HS-27A (cell line): Measurements from ENCODE around the gene G6PC1.
"Not testable (repeated sequence)": the region's sequence is repeated elsewhere in the genome, so short reads cannot be mapped to it uniquely, and the experiment has no call there.

Experiments
- DNase-seq: peaks from one replicate; pipeline ENCODE4 v3.0.0-alpha.2; 2012; ENCODE audit warnings: low read depth, missing footprints

The G6PC1 gene

GRCh38 chr17:42900460-42901331, at the start of gene G6PC1:
G6PC1 (plus strand) TSS chr17:42900799; CDS start chr17:42900877, 78 bp downstream.
- no peak for DNase-seq

- DNase-seq = no peak
Observed at GRCh38 chr17:42850954-42851353, 49.6 kb upstream of the G6PC1 start, which contains the start of gene AOC3. AOC3 (plus strand) TSS chr17:42851199; CDS start chr17:42851344, 145 bp downstream.

- DNase-seq = not testable (repeated sequence)
Observed at GRCh38 chr17:42851371-42852240, 49.0 kb upstream of the G6PC1 start.

GRCh38 chr17:42852351-42852750, 48.2 kb upstream of the G6PC1 start:
- no peak for DNase-seq

- DNase-seq = no peak
Observed at GRCh38 chr17:42853004-42853403, 47.6 kb upstream of the G6PC1 start.

GRCh38 chr17:42853597-42853967, 47.0 kb upstream of the G6PC1 start:
- no peak for DNase-seq

- no peak for DNase-seq
Observed at GRCh38 chr17:42853968-42854790, 46.4 kb upstream of the G6PC1 start.

GRCh38 chr17:42855048-42855596, 45.5 kb upstream of the G6PC1 start:
- no peak for DNase-seq

GRCh38 chr17:42856093-42856492, 44.5 kb upstream of the G6PC1 start:
- not testable (repeated sequence) for DNase-seq

- DNase-seq = not testable (repeated sequence)
Observed at GRCh38 chr17:42856516-42856915, 44.1 kb upstream of the G6PC1 start.

- DNase-seq = no peak
Observed at GRCh38 chr17:42857389-42857788, 43.2 kb upstream of the G6PC1 start.

GRCh38 chr17:42865638-42866094, 34.9 kb upstream of the G6PC1 start:
- no peak for DNase-seq

- DNase-seq = no peak
Observed at GRCh38 chr17:42866216-42866615, 34.4 kb upstream of the G6PC1 start.

- DNase-seq = no peak
Observed at GRCh38 chr17:42866631-42867575, 33.7 kb upstream of the G6PC1 start.

GRCh38 chr17:42867694-42868261, 32.8 kb upstream of the G6PC1 start:
- not testable (repeated sequence) for DNase-seq

- no peak for DNase-seq
Observed at GRCh38 chr17:42868338-42868737, 32.3 kb upstream of the G6PC1 start.

GRCh38 chr17:42871647-42872046, 29.0 kb upstream of the G6PC1 start:
- no peak for DNase-seq

- no peak for DNase-seq
Observed at GRCh38 chr17:42872251-42872965, 28.2 kb upstream of the G6PC1 start.

GRCh38 chr17:42873315-42873714, 27.3 kb upstream of the G6PC1 start:
- DNase-seq = no peak
